GM12864 (cell line): ENCODE results near the gene TLL2.

Experiments used
- DNase-seq: peaks from one replicate; pipeline ENCODE4 v3.0.0-alpha.2; 2011; ENCODE audit warnings: low read depth
- H3K4me3 ChIP-seq: 2 replicates; pipeline ENCODE4 v1.5.1; 2011; ENCODE audit warnings: mild to moderate bottlenecking, low read depth, low read length, control low read depth
- CTCF ChIP-seq: IDR thresholded peaks from 2 replicates; pipeline ENCODE4 v1.5.1; 2011; ENCODE audit warnings: low read depth, mild to moderate bottlenecking, moderate library complexity, low read length, control low read depth, inconsistent platforms; ENCODE audit errors: missing control alignments

TLL2 gene

GRCh38 chr10:96384506-96384905 lies 129.2 kb downstream of the TLL2 start:
- no peak overlapping the region for H3K4me3 ChIP-seq

GRCh38 chr10:96380821-96381220 lies 132.9 kb downstream of the TLL2 start:
- no peak for TF ChIP-seq CTCF

More at GRCh38 chr10:96384506-96384905, 129.2 kb downstream of the TLL2 start:
- no peak for TF ChIP-seq CTCF
- DNase-seq: no peak

GRCh38 chr10:96379758-96380157 lies 134.0 kb downstream of the TLL2 start:
- DNase-seq: no peak
- TF ChIP-seq CTCF: no peak
- H3K4me3 ChIP-seq: no peak overlapping the region

More at GRCh38 chr10:96380821-96381220, 132.9 kb downstream of the TLL2 start:
- no peak overlapping the region for H3K4me3 ChIP-seq
- DNase-seq: no peak

DNA sequence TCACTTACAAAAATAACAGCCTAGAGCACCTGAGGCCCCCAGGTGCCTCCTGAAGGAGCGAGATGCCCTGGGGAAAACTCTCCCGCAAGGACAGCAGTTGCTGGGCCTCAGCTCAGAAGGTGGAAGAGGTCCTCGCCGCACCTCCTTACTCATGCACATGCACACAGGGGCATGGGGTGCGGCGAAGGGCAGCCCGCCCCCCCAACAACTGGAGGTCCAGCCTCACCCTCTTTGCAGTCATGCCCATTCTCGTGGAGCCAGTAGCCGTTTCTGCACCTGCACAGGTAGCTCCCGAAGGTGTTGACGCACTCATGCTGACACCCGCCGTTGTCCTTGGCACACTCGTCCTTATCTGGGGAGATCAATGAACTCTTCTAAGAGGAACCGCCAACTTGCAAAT lies 135.0 kb downstream of the TLL2 start:
- DNase-seq: no peak
- TF ChIP-seq CTCF: no peak
- no peak overlapping the region for H3K4me3 ChIP-seq

- DNase-seq: no peak
- no peak for TF ChIP-seq CTCF
- H3K4me3 ChIP-seq: no peak overlapping the region
These were observed 135.9 kb downstream of the TLL2 start for GRCh38 chr10:96377816-96378294.

DNA sequence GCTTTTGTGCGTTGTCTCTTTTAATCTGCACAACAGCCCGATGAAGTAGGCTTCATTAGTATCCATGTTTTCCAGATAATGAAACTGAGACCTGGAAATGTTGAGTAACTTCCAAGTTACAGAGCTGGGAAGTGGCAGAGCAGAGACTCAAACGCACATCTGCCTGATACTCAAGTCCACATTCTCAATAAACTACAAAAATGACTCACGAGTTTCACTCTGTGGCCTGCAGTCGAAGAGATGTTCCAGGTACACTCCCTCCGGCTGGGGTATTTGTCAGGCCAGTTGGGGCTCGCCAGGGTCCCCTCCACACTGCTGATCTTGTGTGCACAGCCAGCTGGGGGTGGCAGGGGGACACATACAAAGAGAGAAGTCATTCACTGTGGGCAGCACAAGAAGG lies 137.2 kb downstream of the TLL2 start:
- peak; percentile 16 for DNase-seq
- no peak overlapping the region for H3K4me3 ChIP-seq
- TF ChIP-seq CTCF: no peak

GRCh38 chr10:96374985-96375830 lies 138.5 kb downstream of the TLL2 start:
- peak; percentile 99 for TF ChIP-seq CTCF
- peak overlapping the region; percentile 51 for H3K4me3 ChIP-seq

More at GRCh38 chr10:96374985-96375830, 138.5 kb downstream of the TLL2 start:
- peak; percentile 34 for DNase-seq
